ENCODE measurements around the gene HOXA4. TPM values are rescaled to one million over a fixed set of nuclear protein-coding genes. Genes with fewer than 3 reads are reported as not detected.

HOXA4 gene
- total and polyA plus RNA-seq, 2 experiments from 2014 or later, result not detected

DNA sequence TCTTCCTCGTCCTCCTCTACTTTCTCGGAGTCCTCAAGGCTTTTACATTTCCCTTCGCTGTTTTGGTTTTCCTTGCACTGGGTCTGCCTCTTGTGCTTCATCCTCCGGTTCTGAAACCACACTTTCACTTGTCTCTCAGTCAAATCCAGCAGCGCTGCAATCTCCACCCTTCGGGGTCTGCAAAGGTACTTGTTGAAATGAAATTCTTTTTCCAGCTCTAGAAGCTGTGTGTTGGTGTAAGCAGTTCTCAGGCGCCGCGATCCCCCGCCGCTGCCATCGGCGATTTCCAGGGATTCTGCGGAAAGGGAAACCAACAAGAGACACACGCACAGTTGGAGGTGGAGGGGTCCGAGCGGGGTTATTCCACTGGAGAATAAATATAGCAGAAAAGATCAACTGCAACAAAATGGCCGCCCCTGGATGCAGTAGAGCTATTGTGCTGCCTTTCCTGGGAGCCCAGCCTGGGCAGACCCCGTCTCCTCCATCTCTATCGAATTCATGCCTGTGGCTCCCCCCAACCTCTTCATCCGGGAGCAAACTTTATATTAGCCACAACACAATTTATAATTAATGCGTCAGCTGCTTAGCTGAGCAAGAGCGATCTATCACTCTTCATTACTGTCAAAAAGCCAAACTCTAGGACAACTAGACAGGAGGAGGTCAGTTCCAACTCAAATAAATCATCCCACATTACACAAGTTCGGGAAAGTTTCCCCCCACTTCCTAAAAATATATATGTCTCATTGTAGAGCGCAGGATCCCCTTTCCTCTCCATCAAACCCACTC is 29.2 kb downstream of the HOXA4 start (continued):
- TF ChIP-seq, protein P1, sequence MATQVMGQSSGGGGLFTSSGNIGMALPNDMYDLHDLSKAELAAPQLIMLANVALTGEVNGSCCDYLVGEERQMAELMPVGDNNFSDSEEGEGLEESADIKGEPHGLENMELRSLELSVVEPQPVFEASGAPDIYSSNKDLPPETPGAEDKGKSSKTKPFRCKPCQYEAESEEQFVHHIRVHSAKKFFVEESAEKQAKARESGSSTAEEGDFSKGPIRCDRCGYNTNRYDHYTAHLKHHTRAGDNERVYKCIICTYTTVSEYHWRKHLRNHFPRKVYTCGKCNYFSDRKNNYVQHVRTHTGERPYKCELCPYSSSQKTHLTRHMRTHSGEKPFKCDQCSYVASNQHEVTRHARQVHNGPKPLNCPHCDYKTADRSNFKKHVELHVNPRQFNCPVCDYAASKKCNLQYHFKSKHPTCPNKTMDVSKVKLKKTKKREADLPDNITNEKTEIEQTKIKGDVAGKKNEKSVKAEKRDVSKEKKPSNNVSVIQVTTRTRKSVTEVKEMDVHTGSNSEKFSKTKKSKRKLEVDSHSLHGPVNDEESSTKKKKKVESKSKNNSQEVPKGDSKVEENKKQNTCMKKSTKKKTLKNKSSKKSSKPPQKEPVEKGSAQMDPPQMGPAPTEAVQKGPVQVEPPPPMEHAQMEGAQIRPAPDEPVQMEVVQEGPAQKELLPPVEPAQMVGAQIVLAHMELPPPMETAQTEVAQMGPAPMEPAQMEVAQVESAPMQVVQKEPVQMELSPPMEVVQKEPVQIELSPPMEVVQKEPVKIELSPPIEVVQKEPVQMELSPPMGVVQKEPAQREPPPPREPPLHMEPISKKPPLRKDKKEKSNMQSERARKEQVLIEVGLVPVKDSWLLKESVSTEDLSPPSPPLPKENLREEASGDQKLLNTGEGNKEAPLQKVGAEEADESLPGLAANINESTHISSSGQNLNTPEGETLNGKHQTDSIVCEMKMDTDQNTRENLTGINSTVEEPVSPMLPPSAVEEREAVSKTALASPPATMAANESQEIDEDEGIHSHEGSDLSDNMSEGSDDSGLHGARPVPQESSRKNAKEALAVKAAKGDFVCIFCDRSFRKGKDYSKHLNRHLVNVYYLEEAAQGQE (IDR thresholded peaks at IDR 0.05; ENCODE audit: unreplicated experiment), result no peak
- TF ChIP-seq EZH2 (IDR thresholded peaks at IDR 0.05; ENCODE audit: low read depth, unreplicated experiment) (peak; percentile 97), EZH2phosphoT487 (IDR thresholded peaks at IDR 0.05; ENCODE audit: unreplicated experiment) (peak; percentile 53)

DNA sequence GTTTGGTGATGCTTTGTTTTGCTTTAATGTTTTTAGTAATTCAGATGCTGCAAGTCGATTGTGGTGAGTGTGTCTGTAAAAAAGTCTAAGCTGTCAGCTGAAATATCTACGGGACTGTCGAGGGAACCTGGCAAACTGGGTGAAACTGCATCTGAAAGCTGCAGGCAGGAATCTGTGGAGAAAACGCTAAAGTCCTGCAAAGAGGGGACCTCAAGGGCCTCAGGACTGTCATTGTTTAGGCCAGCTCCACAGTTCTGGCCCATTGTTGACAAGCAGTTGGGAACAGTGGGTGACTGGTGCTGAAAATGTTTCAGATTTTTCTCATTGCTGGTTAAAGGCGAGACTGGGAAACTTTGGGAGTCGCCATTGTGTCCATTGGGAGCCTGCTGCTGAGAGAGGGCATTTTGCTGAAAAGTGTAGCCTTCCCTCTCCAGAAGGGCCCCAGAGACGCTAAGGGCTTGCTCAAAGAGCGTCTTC is 29.8 kb downstream of the HOXA4 start:
- Mint-ChIP-seq H3K27me3 (ENCODE audit: insufficient read depth, low read depth, poor library complexity) (peaks cover 100% of the 10 kb centered on the region), H3K4me3 (peak overlapping the region; percentile 37; the same call in 1 of the 3 replicates)
- no peak overlapping the region for H2AFZ ChIP-seq
- TF ChIP-seq, protein P2, sequence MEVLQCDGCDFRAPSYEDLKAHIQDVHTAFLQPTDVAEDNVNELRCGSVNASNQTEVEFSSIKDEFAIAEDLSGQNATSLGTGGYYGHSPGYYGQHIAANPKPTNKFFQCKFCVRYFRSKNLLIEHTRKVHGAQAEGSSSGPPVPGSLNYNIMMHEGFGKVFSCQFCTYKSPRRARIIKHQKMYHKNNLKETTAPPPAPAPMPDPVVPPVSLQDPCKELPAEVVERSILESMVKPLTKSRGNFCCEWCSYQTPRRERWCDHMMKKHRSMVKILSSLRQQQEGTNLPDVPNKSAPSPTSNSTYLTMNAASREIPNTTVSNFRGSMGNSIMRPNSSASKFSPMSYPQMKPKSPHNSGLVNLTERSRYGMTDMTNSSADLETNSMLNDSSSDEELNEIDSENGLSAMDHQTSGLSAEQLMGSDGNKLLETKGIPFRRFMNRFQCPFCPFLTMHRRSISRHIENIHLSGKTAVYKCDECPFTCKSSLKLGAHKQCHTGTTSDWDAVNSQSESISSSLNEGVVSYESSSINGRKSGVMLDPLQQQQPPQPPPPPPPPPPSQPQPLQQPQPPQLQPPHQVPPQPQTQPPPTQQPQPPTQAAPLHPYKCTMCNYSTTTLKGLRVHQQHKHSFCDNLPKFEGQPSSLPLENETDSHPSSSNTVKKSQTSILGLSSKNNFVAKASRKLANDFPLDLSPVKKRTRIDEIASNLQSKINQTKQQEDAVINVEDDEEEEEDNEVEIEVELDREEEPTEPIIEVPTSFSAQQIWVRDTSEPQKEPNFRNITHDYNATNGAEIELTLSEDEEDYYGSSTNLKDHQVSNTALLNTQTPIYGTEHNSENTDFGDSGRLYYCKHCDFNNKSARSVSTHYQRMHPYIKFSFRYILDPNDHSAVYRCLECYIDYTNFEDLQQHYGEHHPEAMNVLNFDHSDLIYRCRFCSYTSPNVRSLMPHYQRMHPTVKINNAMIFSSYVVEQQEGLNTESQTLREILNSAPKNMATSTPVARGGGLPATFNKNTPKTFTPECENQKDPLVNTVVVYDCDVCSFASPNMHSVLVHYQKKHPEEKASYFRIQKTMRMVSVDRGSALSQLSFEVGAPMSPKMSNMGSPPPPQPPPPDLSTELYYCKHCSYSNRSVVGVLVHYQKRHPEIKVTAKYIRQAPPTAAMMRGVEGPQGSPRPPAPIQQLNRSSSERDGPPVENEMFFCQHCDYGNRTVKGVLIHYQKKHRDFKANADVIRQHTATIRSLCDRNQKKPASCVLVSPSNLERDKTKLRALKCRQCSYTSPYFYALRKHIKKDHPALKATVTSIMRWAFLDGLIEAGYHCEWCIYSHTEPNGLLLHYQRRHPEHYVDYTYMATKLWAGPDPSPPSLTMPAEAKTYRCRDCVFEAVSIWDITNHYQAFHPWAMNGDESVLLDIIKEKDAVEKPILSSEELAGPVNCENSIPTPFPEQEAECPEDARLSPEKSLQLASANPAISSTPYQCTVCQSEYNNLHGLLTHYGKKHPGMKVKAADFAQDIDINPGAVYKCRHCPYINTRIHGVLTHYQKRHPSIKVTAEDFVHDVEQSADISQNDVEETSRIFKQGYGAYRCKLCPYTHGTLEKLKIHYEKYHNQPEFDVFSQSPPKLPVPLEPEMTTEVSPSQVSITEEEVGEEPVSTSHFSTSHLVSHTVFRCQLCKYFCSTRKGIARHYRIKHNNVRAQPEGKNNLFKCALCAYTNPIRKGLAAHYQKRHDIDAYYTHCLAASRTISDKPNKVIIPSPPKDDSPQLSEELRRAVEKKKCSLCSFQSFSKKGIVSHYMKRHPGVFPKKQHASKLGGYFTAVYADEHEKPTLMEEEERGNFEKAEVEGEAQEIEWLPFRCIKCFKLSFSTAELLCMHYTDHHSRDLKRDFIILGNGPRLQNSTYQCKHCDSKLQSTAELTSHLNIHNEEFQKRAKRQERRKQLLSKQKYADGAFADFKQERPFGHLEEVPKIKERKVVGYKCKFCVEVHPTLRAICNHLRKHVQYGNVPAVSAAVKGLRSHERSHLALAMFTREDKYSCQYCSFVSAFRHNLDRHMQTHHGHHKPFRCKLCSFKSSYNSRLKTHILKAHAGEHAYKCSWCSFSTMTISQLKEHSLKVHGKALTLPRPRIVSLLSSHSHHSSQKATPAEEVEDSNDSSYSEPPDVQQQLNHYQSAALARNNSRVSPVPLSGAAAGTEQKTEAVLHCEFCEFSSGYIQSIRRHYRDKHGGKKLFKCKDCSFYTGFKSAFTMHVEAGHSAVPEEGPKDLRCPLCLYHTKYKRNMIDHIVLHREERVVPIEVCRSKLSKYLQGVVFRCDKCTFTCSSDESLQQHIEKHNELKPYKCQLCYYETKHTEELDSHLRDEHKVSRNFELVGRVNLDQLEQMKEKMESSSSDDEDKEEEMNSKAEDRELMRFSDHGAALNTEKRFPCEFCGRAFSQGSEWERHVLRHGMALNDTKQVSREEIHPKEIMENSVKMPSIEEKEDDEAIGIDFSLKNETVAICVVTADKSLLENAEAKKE (CRISPR knock-in tag; IDR thresholded peaks at IDR 0.05), result no peak
- TF ChIP-seq ZNF331 (CRISPR knock-in tag; IDR thresholded peaks at IDR 0.05; ENCODE audit: low read depth) (no peak), JUNB (IDR thresholded peaks at IDR 0.05; ENCODE audit: unreplicated experiment) (no peak), POLR2AphosphoS5 (IDR thresholded peaks at IDR 0.05; ENCODE audit: low read depth) (no peak), CREB1 (CRISPR knock-in tag; IDR thresholded peaks at IDR 0.05; ENCODE audit: low read depth) (no peak)
- TF ChIP-seq, protein P1 (IDR thresholded peaks at IDR 0.05; ENCODE audit: unreplicated experiment), result no peak
- TF ChIP-seq, protein P3, sequence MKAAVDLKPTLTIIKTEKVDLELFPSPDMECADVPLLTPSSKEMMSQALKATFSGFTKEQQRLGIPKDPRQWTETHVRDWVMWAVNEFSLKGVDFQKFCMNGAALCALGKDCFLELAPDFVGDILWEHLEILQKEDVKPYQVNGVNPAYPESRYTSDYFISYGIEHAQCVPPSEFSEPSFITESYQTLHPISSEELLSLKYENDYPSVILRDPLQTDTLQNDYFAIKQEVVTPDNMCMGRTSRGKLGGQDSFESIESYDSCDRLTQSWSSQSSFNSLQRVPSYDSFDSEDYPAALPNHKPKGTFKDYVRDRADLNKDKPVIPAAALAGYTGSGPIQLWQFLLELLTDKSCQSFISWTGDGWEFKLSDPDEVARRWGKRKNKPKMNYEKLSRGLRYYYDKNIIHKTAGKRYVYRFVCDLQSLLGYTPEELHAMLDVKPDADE (IDR thresholded peaks at IDR 0.05), result no peak

More for the DNA sequence above, 29.8 kb downstream of the HOXA4 start:
- peaks cover 67% of the 10 kb centered on the region for H4K20me1 ChIP-seq (replicated peaks; ENCODE audit: insufficient read depth)
- H3K27ac ChIP-seq (ENCODE audit: low read depth), result no peak overlapping the region
- peaks cover 100% of the 10 kb centered on the region for H3K27me3 ChIP-seq (ENCODE audit: insufficient read depth)
- H3K36me3 ChIP-seq (ENCODE audit: insufficient read depth), result no peaks in the 10 kb centered on the region
- no peaks in the 10 kb centered on the region for H3K79me2 ChIP-seq (replicated peaks; ENCODE audit: insufficient read depth)
- H3K4me1 Mint-ChIP-seq, result peaks cover 42% of the 10 kb centered on the region
- H3K4me2 ChIP-seq, result peak overlapping the region; percentile 76
- H3K36me3 Mint-ChIP-seq (ENCODE audit: low read depth), result no peaks in the 10 kb centered on the region
- H3K27ac Mint-ChIP-seq, result no peak overlapping the region
- peaks cover 41% of the 10 kb centered on the region for H3K4me1 ChIP-seq (ENCODE audit: insufficient read depth)
- peaks cover 4% of the 10 kb centered on the region; the same call in 1 of the 3 replicates for H3K9me3 Mint-ChIP-seq
- ATAC-seq (peak; percentile 8), DNase-seq (ENCODE audit: low spot score) (peak; percentile 62)
- peak overlapping the region; percentile 46 for H3K4me3 ChIP-seq
- H3F3A ChIP-seq (replicated peaks; ENCODE audit: low read depth), result peaks cover 55% of the 10 kb centered on the region
- H3K9me2 ChIP-seq (ENCODE audit: insufficient read depth), result no peaks in the 10 kb centered on the region

Data from GM23338 (cell line).